GM21619 (cell line): ENCODE data around the gene CYP46A1.

Source experiments
- ATAC-seq: cut with Tn5 transposase; IDR thresholded peaks from one replicate; pipeline ENCODE4 v1.9.1; 2021; ENCODE audit not compliant: unreplicated experiment

The CYP46A1 gene

DNA sequence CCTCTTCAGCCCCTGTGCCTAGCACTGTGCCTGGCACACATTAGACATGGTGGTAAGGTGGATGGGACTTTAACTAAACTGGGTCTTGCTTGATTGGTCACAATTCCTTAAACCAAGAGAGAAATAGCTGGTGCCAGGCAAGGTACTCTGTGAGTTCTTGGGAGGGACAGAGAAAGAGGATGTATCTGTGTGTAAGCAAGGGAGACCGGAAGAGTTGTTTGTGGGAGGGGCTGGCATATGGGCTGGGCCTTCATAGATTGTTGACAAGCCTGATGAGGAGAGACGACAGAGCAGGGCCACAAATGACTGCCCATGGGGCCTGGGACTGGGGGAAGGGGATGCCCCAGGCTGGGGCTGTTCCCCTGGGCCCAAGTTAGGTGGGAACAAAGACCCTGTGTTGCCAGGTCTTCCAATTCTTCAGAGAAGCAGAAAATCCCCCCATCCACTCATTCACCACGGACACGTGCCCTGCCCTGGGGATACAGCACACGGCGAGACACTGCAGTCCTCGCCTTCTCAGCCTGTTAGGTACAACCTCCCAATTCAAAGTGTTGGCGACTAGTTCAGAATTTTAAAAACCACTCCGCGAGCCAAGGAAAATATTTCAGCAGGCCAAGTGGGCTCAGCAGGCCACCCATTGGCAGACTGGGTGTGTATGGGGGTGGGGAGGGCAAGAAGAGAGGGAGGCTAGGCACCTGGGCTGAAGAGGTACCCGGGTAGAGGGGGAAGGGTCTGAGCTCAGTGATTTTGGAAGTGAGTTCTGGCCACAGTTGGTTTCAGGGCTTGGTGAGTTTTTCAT, 11.4 kb upstream of the CYP46A1 start:
- ATAC-seq = peak; percentile 74

DNA sequence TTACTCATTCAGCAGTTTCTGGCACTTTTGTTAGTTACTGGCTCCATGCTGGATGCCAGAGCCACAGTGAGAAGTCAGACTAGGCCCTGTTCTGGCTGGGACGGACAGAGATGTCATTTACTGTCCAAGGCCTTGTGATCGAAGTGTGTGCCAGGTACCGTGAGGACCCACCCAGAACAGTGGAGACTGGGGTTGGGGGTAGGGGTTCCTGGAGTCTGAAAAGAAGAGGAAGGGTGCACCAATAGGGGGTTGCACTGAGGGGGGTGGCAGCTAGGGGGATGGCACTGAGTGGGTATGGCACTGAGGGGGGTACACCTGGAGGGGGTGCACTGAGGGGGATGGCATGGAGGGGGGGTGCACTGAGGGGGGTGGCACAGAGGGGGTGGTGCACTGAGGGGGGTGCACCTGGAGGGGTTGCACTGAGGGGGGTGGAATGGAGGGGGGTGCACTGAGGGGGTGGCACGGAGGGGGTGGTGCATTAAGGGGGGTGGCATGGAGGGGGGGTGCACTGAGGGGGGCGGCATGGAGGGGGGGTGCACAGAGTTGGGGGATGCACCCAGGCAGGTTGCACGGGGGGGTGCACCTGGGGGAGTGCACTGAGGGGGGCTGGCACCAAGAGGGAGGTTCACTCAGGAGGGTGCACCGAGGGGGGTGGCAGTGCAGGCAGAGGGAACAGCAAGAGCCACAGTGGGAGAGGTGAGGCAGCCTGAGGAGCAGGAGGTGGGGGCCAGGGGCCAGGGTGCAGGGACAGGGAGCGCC, 10.6 kb upstream of the CYP46A1 start:
- no peak for ATAC-seq

DNA sequence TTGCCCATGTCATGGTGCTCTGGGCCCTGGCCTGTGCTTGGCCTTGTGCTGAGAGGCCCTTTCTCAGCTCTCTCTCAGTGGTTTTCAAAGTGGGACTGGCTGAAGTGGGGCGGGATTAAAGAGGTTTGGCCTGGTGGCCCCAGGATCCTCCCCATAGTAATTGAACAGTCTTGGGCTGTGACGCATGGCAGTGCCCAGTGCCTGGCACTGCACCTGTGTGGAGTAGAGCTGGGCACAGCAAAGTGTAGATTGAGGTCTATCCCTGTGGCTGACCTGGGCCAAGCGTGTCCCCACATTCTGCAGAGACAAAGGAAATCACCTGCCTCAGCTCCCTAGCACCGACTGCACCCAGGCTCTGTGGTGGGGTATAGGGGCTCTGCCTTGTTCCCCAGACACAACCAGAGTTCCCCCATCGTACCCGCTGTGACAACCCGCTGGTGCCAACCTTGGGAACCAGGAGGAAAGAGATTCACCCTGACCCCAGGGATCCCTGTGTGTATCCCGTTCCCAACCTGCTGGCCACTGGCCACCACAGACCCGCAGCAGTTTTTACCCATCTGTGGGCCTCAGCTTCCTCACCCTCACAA, 9.9 kb upstream of the CYP46A1 start:
- no peak for ATAC-seq

GRCh38 chr14:99674776-99675381, 9.2 kb upstream of the CYP46A1 start:
- ATAC-seq = no peak

- ATAC-seq = no peak
These were observed 8.7 kb upstream of the CYP46A1 start for GRCh38 chr14:99675382-99675835.

DNA sequence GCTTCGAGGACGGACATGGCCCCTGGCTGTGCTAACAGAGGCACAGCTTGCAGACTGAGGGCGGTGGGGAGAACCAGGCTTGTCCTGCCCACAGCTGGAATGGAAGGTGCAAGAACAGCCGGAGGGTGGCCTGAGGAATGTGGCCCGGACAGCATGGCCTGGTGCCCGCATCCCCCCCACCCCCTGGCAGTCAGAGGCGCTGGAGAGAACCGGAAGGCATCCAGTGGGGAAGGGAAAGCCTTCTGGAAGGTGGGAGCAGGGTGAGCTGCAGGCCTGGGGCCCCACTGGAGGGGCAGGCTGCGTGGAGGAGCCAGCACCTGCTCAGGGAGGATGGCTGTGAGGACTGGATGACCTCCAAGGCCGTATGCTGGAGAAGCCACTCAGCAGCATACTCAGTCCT, 8.1 kb upstream of the CYP46A1 start:
- no peak for ATAC-seq

- no peak for ATAC-seq
These were observed 7.4 kb upstream of the CYP46A1 start for GRCh38 chr14:99676657-99677056.

DNA sequence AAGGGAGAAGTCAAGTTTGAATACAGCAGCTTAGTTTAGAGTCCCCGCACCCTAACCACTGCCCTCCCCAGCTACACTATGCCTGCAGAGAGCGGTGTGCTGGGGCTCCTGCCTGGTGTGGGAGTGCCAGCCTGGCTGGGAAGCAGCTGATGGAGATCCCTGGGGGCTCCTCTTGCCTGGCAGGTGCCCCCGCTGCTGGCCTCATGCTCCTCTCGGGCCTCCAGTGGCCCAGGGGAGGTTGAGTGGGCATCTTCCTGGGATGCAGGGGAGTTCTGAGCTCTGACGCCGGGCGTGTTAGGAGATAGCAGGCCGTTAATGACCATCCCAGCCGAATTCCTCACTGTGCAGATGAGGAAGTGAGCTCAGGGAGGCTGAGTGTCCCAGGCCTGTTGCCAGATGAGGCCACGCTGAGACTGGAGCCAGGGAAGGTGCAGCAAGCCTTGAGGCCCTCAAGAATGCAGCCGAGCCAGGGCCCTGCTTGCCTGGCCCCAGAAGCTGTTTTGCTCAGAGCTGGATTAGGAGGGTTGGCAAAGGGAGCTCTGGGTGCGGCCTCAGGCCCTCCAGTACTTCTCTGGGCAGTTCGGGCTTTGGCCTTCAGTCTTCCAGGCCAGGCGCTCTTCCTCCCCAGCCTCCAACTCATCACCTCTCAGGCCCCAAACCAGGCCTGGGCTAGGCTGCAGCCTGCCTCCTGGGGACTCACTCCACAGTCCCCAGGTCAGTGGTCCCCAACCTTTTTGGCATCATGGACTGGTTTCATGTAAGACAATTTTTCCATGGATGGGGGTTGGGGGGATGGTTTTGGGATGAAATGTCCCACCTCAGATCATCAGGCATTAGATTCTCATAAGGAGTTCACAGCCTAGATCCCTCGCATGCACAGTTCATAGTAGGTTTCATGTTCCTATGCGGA, 6.6 kb upstream of the CYP46A1 start:
- no peak for ATAC-seq

DNA sequence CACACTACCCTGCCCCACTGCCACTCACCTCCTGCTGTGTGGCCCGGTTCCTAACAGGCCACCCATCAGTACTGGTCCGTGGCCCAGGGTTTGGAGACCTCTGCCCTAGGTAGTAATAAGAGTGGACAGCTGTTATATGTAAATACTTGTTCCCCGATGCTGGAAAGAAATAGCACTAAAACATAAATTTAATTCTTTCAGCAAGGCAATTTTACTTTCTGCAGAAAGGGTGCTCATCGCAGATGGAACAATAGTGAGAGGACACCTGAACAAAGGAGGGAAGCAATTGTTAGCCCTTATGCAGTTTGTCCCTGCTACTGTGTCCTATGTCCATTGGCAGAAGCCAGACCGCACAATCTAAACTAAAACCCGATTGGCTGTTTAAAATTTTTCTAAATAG, 5.9 kb upstream of the CYP46A1 start:
- no peak for ATAC-seq

DNA sequence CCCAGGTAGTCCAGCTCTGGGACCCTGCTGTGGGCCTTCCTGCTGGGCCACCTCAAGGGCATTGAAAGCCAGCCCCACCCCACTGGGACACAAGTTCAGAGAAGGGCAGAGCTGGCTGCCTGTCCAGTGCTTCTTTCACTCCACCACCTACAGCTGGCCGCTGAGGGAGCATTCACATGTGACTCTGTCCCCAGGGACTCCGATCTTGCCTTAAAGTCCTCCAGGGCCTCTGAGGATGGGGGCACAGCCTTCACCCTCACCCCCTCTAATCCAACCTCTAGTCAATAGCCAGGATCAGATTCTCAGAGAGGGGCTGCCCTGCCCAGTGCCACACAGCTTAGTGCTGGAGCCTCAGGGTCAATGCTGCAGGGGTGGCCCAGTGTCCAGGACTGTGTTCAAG, 5.0 kb upstream of the CYP46A1 start:
- no peak for ATAC-seq

DNA sequence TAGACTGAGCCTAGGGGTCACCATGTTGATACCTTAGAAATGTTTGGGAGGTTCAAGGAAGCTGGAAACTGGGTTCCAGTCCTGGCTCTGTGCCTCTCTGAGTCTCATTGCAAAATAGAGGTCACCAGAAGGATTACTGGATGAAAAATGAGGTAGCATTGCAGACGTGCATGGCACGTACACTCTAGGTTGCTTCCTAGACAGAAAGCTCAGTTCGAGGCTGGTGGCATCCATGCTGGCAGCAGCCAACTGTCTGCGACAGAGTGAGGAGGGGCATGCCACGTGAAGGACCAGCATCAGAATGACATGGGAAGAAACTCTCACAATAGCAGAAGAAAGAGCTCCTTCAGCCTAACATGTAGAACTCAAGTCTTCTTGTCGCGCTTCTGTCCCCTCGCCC, 4.6 kb upstream of the CYP46A1 start:
- no peak for ATAC-seq

GRCh38 chr14:99679996-99680395, 4.1 kb upstream of the CYP46A1 start:
- ATAC-seq = no peak

GRCh38 chr14:99681101-99681831, 2.8 kb upstream of the CYP46A1 start:
- no peak for ATAC-seq

- no peak for ATAC-seq
These were observed 2.3 kb upstream of the CYP46A1 start for GRCh38 chr14:99681832-99682148.

DNA sequence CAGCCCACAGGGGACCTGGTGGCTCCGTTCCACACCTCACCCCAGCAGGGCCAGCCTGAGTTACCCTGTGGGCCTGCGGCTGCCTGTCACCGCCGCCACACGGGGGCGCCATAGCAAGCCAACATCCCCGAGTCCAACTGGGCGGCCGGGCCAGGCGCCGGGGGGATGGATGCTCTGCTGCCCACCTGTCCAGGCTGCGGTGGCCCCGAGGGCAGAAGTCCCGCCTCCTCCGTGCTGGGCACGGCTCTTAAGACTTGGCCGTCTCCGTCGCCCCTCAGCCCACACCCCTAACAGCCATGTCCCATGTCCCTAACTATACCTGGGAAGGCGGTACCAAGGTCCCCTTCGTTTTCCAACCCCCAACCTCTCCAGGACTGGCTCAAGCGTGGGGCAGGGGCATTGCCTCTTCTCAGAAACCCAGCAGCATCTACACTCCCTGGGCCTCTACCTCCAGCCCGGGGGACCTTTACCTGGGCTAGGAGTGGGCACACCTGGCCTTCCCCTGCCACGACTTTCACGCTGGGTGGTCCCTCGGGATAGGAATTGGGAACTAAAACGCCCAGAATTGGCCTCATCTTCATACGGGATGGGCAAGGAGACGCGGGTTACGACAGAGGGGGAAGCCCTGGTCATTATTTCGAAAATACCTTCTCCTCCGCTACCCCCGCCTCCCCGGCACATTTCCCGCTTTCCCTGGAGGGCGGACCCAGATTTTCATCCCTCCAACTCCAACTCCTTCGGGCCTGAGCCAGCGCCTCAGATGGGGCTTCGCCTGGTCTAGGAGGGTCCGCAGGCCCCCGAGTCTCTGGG, 1.1 kb upstream of the CYP46A1 start:
- peak; percentile 35 for ATAC-seq

DNA sequence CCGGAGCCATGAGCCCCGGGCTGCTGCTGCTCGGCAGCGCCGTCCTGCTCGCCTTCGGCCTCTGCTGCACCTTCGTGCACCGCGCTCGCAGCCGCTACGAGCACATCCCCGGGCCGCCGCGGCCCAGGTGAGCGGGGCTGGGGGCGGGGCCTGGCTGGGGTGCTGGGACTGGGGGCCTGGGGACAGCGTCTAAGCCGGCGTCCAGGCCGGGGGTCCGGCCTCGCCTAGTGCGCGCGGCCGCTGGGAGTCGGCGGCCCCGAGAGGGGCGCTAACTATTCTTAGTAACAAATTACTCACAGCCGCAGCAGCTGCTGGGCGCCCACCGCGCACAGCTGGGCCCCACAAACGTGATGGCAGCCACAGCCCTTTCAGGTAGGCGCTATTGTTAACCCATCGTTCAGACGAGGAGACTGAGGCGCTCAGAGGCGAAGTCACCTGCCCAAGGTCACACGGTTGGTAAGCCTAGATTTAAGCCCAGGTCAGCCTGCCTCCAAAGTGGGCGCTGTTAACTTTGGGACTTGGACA, 374 bp downstream of the CYP46A1 start:
- ATAC-seq = peak; percentile 29

DNA sequence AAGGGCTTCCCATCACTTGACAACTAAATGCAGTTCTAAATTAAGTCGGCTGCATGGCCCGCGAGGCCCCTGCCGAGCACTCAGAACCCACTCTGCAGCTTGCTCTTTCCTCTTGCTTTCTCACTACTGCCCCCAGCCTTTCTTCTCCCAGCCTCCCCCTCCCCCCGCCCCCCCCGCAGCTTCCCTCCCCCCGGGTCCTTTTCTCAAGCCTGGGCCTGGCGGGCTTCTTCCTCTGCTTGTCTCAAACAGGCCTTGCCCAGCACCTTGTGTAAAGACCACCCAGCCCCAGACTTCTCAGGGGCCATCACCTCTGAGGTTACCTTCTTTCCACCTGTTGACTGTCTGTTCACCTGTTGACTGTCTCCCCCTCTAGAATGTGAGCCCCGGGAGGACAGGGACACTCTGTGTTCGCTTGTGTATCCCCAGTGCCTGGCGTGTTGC, 1.1 kb downstream of the CYP46A1 start:
- ATAC-seq = no peak

- ATAC-seq = no peak
These were observed 1.5 kb downstream of the CYP46A1 start for GRCh38 chr14:99685596-99685995.
